Right lobe of liver (tissue), 6 donors: Measurements from ENCODE around the gene GSS. TPM values are rescaled to one million over a fixed set of nuclear protein-coding genes. Genes with fewer than 3 reads are reported as not detected.

ENCODE experiments used
- ATAC-seq, 4 donors: fragments of 200-7000 bp; cut with Tn5 transposase; one replicate each; pipeline ENCODE4 v1.9.1; 2020; ENCODE audit warnings: mild to moderate bottlenecking in 4 of 4, moderate library complexity in 4 of 4
- DNase-seq, 3 donors: peaks; one replicate each; pipeline ENCODE4 v3.0.0-alpha.2; 2020
- H3K27ac ChIP-seq, 3 donors: fragments of 200-600 bp; one replicate each; pipeline ENCODE4 v1.8.0; 2022
- H3K27me3 ChIP-seq, 2 donors: fragments of 200-600 bp; one replicate each; pipeline ENCODE4 v1.8.0; 2022
- H3K36me3 ChIP-seq, 4 donors: fragments of 200-600 bp; sonication (generic) in 1 of 4; one replicate each; pipeline versions ENCODE4 v1.5.1 to v1.8.0; 2017 to 2022; ENCODE audit warnings: control low read depth in 1 of 4
- H3K4me1 ChIP-seq, 4 donors: fragments of 200-600 bp; sonication (generic) in 1 of 4; one replicate each; pipeline versions ENCODE4 v1.5.1 to v1.8.0; 2017 to 2022; ENCODE audit warnings: control low read depth in 1 of 4
- H3K4me3 ChIP-seq, 3 donors: fragments of 200-600 bp; one replicate each; pipeline ENCODE4 v1.8.0; 2022
- H3K9me3 ChIP-seq, 4 donors: fragments of 200-600 bp; sonication (generic) in 1 of 4; one replicate each; pipeline versions ENCODE4 v1.5.1 to v1.8.0; 2017 to 2022; ENCODE audit warnings: control low read depth in 1 of 4
- POLR2A ChIP-seq: fragments of 450-650 bp; IDR thresholded peaks from one replicate; pipeline ENCODE4 v1.6.1; 2017; ENCODE audit warnings: antibody characterized with exemption, mild to moderate bottlenecking
- WGBS: methylation state at CpG from one replicate; pipeline ENCODE4 v1.1.6; 2018; ENCODE audit warnings: low coverage, low lambda C conversion rate; ENCODE audit not compliant: insufficient coverage; ENCODE audit errors: missing lambda C conversion rate; 5-methylcytosine and 5-hydroxymethylcytosine counted together
- intact Hi-C, 2 donors: fragments of 100-400 bp; cut with DNase I; formaldehyde crosslinking; loops; one replicate each; pipeline versions ENCODE4 v1.11.2 to v1.14.1; 2022
- total RNA-seq, 6 experiments: library from RNA; depleted of rRNA in 2 of 6; stranded (reverse); fragments of >200 nt in 2 of 6; fragmentation: NEBNext Ultra II Directional in 3 of 6; extraction: Animal tissue kit (Norgen Biotek cat#: 25700) in 3 of 6; gene quantifications; one replicate each; pipeline versions ENCODE4 v1.1.0 to v1.2.4, GENCODE V29; 2016 to 2023
- TF ChIP-seq, protein P1 (sequence below), 4 donors: fragments of 200-600 bp in 3 of 4; fragments of 450-650 bp in 1 of 4; IDR thresholded peaks; one replicate each; pipeline versions ENCODE4 v1.5.1 to v1.8.0; 2016 to 2022; ENCODE audit warnings: antibody characterized with exemption in 4 of 4, mild to moderate bottlenecking in 2 of 4
- donor health status: DM: no; HTN: yes; CAD: no.
- donor health status: DM: no; HTN: no; CAD: no.
- donor health status: DM: no; HTN: no; CAD: no.
- donor health status: DM: no; HTN: yes; CAD: no.
- donor health status: DM: no; HTN: yes; CAD: no.

GSS gene
- total RNA-seq, 6 experiments from 2014 or later = 25.9 to 63.6 (median 31.7) TPM

DNA sequence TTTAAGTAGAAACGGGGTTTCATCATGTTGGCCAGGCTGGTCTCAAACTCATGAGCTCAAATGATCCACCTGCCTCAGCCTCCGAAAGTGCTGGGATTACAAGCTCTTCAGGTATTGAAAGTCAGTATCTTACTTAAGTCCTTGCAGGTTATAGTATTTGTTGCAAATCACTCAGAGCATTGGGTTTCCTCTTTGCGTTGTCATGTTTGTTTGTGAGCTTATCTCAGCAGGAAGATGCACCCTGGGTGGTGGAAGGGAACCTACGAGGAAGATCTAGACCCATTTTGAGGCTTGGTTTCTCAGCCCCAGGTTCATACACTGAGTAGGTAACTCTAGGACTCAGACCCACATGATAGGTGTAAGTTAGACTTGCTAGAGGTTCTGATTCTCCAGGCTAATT, 18.6 kb upstream of the GSS start:
- ATAC-seq = no peak
- TF ChIP-seq, protein P1, sequence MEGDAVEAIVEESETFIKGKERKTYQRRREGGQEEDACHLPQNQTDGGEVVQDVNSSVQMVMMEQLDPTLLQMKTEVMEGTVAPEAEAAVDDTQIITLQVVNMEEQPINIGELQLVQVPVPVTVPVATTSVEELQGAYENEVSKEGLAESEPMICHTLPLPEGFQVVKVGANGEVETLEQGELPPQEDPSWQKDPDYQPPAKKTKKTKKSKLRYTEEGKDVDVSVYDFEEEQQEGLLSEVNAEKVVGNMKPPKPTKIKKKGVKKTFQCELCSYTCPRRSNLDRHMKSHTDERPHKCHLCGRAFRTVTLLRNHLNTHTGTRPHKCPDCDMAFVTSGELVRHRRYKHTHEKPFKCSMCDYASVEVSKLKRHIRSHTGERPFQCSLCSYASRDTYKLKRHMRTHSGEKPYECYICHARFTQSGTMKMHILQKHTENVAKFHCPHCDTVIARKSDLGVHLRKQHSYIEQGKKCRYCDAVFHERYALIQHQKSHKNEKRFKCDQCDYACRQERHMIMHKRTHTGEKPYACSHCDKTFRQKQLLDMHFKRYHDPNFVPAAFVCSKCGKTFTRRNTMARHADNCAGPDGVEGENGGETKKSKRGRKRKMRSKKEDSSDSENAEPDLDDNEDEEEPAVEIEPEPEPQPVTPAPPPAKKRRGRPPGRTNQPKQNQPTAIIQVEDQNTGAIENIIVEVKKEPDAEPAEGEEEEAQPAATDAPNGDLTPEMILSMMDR (IDR thresholded peaks at IDR 0.05) = no peak
- TF ChIP-seq POLR2A = no peak
- 82% methylated on average over 4 of the region's 4 CpGs for WGBS
- Histone ChIP-seq H3K36me3 (no peaks in the 10 kb centered on the region), H3K9me3 (no peaks in the 10 kb centered on the region), H3K4me3 (no peak overlapping the region), H3K27ac (no peak overlapping the region), H3K4me1 (no peaks in the 10 kb centered on the region), H3K27me3 (no peaks in the 10 kb centered on the region)
- DNase-seq = peak in 1 of 3 donors; percentile 3
- intact Hi-C loops = no loop called here

DNA sequence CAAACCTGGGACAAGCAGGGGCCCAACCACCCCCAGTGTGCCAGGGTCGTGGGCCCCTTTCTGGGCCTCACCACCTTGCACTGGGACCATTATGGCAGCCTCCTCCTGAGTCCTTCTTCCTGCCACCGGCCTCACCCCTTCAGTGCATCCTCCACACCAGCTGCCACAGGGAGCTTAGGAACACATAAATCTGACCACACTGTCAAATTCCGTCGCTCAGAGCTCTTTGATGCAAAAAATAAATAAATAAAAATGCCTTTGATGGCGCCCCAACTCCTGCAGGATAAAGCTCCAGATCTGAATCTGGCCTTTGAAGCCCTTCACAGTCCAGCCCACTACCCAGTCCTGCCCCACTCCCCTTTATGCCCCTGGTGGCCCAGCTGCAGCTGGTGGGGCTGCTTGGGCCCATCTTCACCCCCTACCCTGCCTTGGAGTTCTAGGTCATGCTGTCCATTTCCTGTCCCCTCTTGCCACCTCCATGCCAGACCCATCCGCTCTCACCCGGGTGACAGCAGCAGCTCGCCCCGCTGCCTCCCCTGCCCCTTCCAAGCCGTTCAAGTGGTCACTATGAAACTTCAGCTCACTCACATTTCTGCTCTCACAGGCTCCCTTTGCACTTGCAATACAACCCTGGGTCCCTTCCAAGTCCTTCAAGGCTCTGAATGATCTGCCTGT, 16.1 kb upstream of the GSS start:
- no peak overlapping the region for H3K4me3 ChIP-seq
- peak in 1 of 3 donors; percentile 36 for DNase-seq
- no peak for ATAC-seq
- no peak for TF ChIP-seq POLR2A
- TF ChIP-seq, protein P1 (IDR thresholded peaks at IDR 0.05) = no peak
- no peaks in the 10 kb centered on the region for H3K27me3 ChIP-seq
- no peaks in the 10 kb centered on the region for H3K36me3 ChIP-seq
- H3K27ac ChIP-seq = no peak overlapping the region
- WGBS = 81% methylated on average over 7 of the region's 10 CpGs
- intact Hi-C loops = no loop called here
- peaks cover 0 to 3% (median 0%) of the 10 kb centered on the region in 4 donors for H3K4me1 ChIP-seq
- H3K9me3 ChIP-seq = no peaks in the 10 kb centered on the region

DNA sequence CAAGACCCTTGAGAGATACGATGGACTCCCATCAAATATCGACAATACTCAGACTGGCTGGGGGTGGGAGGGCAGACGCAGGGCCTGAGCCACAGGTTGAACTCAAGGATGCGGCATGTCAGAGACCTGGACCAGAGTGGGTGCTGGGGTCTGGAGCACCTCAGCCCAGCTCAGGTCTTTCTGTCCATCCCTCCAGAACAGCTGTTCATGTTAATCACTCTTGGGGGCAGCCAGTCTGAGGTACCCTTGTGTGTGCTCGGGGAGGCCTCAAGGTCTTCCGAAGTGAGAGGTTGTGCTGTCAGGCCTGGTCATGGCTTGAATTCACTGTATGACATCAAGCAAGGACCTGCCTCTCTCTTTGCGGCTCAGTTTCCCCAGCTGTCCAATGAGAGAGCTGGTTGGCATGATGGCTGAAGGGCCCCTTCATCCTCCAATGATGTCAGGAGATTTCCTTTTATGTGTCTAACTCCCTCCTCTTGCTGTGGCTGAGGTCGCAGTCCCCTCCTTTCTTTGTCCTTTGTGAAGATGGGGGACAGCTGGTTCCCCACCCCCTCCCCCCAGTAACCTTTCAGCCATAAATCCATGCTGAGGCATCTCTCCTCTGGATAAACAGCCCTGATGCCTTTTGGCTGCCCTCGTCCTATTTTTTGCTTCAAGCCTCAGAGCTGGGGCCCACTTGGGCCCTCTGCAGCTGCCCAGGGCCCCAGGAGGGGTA, 15.4 kb upstream of the GSS start:
- no peak overlapping the region for H3K27ac ChIP-seq
- intact Hi-C loops = no loop called here
- ATAC-seq (no peak), DNase-seq (peak in 1 of 3 donors; percentile 15)
- H3K9me3 ChIP-seq = no peaks in the 10 kb centered on the region
- no peaks in the 10 kb centered on the region for H3K36me3 ChIP-seq
- H3K27me3 ChIP-seq = no peaks in the 10 kb centered on the region
- H3K4me3 ChIP-seq = no peak overlapping the region
- TF ChIP-seq, protein P1 (IDR thresholded peaks at IDR 0.05) = no peak
- no peak for TF ChIP-seq POLR2A
- peaks cover 0 to 3% (median 0%) of the 10 kb centered on the region in 4 donors for H3K4me1 ChIP-seq
- WGBS = 86% methylated on average over 1 of the region's 9 CpGs

DNA sequence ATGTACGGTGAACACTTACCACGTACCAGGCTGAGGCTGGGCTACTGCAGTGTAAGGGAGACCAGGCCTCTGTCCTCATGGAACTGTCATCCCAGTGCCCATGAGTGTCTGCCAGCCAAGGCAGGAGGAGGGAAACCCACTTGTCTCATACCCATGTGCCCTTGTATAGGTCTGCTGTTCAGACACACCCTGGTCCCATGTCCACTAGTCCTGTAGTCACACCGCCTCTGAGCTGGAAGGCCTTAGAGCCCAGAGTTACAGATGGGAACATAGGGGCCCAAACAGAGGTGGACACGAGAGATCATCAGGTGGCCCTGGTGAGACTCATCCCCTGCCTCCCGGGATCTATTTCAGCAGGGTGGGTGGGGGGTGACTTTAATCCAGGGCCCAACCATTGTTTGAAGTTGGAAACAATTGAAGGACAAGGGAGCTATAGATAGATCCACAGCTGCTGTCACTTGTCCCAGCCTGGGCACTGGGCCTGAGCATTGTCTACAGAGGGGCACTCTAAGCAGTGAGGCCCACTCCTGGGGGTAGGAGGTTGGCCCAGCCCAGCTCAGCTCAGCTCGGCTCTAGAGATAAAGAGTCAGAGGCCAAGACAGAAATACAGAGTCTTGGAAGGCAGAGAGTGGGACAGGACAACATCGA, 14.7 kb upstream of the GSS start:
- no peak overlapping the region for H3K27ac ChIP-seq
- peaks cover 0 to 3% (median 0%) of the 10 kb centered on the region in 4 donors for H3K4me1 ChIP-seq
- 80% methylated on average over 1 of the region's 7 CpGs for WGBS
- DNase-seq (peak in 1 of 3 donors; percentile 37), ATAC-seq (no peak)
- no peaks in the 10 kb centered on the region for H3K36me3 ChIP-seq
- H3K4me3 ChIP-seq = no peak overlapping the region
- intact Hi-C loops = no loop called here
- no peaks in the 10 kb centered on the region for H3K27me3 ChIP-seq
- H3K9me3 ChIP-seq = no peaks in the 10 kb centered on the region
- TF ChIP-seq POLR2A = no peak
